Medulla oblongata (tissue), 1 donor: Measurements from ENCODE around the gene SRPRB.

Experiments used
- DNase-seq: peaks from one replicate; pipeline ENCODE4 v3.0.0-alpha.2; 2015; ENCODE audit errors: extremely low spot score

SRPRB gene, protein sequence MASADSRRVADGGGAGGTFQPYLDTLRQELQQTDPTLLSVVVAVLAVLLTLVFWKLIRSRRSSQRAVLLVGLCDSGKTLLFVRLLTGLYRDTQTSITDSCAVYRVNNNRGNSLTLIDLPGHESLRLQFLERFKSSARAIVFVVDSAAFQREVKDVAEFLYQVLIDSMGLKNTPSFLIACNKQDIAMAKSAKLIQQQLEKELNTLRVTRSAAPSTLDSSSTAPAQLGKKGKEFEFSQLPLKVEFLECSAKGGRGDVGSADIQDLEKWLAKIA

DNA sequence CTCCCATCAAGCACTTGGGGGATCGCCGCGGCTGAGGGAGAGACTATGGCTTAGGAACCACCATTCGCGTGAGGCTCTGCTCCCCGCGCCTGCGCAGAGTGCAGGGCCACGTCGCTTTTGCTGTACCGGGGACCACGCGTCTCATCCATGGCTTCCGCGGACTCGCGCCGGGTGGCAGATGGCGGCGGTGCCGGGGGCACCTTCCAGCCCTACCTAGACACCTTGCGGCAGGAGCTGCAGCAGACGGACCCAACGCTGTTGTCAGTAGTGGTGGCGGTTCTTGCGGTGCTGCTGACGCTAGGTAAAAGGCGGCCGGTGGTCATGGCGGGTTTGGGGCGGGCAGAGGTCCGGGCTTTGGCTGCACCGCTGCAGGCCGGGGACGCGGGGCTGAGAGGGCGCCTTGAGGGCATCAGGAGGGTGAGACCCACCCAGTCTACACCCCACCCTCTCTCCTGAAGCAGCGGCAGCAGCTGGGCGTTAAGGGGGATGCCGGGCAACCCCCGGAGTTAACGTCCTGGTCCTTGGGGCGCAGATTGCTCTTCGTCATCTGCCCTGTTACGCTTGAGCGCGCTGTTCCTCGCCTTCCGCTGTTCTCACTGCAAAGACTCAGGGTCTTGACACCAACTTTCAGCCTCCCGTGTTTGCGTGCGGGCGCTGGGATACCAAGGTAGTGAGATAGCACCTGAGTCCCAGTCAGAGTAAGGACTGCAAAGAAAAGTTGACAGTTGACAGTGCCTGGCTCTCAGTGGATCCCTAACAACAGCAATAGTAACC is at the start of gene SRPRB:
TSS of gene SRPRB (plus strand) at position 114 of the 774 bp plus-strand sequence. CDS start at position 148, 34 bp downstream.
- peak; percentile 98 for DNase-seq

DNA sequence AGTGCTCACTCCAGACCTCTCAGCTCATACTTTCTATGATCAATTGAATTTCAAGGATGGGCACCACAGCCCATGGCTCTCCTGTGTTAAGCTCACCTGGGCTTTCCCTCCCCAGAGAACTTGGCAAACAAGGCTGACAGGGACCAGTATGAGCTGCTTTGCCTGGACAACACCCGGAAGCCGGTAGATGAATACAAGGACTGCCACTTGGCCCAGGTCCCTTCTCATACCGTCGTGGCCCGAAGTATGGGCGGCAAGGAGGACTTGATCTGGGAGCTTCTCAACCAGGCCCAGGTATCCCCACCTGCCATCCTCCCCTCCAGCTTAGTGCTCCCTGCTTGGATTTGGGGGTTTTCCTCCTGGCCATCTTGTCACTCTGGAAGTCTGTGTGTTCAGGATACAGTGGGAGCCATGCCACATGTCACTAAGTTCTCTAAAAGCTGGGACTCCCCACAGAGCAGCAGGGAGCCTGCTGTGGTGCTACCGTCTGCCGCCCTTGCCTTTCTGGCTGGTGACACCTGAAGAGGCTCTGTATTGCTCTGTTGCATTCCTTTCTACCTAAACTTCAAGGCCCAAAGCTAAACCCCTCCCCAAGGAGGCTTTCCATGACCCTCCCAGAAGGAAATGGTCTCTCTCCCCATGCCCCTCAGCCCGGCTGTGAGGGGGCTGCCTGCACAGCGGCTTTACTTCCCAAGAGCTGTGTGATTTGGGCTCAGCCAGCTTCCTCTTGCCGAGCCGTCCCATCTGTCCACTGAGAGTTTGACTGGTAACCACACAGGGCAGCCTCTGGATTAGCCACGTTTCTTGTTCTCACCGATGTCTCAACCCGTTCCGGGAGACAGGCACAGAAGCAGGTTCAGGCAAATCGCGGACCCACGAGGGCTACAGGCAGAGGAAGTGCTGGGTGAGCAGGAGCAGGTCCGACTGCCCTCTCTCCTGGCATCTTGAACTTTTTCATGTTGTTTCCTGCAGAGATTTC is 48.6 kb upstream of the SRPRB start:
- DNase-seq, result no peak

DNA sequence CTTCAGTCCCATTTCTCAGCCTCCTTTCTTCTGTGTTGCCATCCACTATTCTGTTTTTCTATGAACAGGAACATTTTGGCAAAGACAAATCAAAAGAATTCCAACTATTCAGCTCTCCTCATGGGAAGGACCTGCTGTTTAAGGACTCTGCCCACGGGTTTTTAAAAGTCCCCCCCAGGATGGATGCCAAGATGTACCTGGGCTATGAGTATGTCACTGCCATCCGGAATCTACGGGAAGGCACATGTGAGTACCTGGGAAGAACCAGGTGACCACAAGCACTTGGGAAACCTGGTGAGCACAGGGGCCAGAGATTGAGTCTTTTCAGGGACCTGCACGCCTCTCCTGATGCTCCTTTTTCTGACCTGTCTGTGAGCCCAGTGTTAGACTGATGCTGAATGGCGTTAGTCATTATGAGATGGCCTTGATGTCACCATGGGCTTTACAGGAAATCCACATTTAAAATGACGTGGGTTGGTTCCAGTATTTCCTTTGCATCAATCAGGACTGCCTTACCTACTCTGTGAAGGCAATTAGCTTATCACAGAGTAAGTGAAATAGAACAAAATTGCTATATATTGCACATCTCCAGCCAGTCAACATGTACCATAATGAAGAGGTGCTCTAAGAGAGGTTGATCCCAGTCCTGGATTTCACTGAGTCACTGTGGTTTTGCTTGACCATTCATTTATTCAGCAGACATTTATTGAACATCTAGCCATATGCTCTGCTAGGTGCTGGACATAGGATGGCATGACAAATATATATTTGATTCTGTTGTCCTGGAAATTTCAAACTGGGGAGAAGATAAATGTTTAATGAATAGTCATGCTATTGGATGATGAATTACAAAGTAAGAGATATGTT is 47.7 kb upstream of the SRPRB start:
- no peak for DNase-seq

DNA sequence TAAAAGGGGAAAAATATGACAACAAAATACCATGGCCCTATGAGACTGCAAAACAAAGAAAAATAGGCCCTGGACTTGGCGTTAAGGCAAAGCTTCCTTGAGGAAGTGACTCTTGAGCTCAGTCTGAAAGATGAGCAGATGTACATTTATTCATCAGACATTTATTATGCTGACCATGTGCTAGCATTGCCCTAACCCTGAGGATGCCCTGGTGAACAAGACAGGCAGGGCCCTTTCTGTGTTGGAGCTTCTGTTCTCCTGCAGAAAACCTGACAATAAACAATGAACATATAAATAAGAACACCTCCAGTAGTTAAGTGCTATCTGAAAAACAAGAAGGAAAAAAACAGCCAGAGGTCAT is 47.1 kb upstream of the SRPRB start:
- no peak for DNase-seq

DNA sequence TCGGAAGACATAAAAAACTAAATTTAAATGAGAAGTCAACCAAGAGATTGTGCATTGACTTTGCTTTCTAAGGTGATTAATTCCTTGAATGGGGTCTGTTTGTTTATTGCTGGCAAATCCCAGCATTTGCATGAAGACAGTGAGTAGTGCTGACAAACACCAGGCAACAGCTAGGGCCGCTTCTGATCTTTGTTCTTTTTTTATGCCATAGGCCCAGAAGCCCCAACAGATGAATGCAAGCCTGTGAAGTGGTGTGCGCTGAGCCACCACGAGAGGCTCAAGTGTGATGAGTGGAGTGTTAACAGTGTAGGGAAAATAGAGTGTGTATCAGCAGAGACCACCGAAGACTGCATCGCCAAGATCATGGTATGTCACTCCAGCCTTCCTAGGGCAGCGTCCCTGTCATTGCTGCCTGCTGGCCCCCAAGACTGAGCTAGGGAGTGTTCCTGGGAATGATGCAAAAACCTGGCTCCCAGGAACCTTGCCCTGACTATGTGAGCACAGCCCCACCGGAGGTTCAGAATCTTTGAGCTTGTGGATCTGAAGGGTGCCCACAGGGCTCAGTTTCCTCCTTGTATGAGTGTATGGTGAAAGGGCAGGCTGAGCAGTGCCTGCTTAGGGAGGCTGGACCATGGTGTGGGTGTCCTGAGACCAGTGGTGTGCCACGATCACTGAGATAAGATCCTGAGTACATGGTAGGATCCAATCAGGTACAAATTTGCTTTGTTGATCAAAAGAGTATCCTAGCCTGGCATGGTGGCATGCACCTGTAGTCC is 46.5 kb upstream of the SRPRB start:
- no peak for DNase-seq

DNA sequence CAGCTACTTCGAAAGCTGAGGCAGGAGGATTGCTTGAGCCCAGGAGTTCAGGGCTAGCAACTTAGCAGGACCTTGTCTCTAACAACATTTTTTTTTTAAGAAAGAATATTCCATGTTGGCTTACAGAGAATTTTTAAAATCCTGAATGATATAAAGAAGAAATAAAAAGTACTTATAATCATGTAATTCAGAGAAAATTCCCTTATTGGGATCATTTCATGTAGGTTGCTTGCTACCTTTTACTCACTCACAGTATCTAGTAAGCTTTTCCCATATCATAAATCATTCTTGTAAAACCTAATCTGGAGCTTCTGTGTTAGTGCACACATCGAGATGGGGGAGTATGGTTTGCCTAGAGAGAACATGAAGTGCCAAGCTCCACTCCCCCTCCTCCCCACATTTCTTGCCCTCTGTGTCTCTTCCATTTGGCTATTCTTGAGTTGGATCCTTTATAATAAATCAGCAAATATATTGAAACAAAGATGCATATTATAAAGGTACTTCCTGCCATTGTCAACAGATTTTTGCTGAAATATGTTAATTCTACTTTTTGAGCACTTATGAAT is 45.8 kb upstream of the SRPRB start:
- no peak for DNase-seq

DNA sequence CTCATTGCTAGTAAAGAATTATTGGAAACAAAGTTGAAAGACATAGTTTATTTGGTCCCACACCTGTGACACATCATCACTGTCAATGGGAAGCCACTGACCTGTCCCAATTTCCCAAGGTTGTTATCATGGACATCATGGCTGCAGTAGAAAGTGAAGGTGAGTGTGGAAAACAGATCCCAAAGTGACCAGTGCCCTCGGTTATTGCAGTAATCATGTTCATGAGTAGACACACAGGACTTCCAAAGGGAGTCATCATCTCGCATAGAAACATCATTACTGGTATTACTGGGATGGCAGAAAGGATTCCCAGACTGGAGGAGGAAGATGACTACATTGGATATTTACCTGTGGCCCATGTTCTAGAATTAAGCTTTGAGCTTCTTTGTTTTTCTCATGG is 44.7 kb upstream of the SRPRB start:
- DNase-seq, result no peak

DNA sequence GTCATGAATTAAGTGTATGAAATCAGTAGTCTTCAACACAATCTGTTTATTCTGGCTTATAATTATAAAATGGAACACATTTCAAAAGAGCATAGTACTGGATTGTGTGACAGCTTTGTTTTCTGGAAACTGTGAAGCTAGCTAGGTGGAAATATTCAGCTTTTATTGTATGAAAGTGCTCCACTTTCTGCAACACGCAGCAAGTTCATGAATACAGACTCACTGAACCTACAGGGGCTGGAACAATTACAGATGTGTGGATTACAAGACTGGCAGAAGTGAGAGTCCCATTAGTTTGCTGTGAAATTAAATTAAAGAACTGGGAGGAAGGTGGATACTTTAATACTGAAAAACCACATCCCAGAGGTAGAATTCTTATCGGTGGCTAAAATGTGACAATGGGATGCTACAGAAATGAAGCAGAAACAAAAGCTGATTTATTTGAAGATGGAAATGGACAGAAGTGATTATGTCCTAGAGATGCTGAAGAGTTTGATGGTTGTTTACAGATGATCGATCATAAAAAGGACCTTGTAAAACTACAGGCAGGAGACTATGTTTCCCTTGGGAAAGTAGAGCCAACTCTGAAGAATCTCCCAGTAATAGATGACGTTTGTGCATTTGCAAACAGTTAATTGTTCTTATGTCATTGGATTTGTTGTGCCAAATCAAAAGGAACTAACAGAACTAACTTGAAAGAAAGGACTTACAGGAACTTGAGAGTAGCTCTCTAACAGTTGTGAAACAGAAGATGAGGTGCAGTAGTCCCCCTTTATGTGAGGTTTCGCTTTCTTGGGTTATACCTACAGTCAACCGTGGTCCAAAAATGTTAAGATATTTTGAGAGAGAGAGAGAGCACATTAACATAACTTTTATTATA is 43.8 kb upstream of the SRPRB start:
- DNase-seq, result no peak

DNA sequence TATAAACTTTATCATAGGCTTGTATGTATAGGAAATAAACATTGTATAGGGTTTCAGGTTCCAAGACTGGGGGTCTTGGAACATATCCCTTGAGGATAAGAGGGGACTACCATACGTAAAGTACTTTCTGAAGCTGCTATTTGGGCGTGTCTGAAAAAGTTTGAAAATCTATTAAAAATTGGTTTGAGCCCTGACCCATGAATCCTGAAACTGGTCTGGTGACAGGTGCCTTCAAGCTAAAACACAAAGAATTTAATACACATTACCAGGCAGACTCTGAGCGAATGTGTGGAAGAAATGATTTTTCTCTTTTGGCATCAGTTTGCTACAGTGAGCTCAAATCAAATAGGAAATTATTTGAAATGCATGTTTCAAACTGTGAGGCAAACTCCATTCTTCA is 43.1 kb upstream of the SRPRB start:
- no peak for DNase-seq

DNA sequence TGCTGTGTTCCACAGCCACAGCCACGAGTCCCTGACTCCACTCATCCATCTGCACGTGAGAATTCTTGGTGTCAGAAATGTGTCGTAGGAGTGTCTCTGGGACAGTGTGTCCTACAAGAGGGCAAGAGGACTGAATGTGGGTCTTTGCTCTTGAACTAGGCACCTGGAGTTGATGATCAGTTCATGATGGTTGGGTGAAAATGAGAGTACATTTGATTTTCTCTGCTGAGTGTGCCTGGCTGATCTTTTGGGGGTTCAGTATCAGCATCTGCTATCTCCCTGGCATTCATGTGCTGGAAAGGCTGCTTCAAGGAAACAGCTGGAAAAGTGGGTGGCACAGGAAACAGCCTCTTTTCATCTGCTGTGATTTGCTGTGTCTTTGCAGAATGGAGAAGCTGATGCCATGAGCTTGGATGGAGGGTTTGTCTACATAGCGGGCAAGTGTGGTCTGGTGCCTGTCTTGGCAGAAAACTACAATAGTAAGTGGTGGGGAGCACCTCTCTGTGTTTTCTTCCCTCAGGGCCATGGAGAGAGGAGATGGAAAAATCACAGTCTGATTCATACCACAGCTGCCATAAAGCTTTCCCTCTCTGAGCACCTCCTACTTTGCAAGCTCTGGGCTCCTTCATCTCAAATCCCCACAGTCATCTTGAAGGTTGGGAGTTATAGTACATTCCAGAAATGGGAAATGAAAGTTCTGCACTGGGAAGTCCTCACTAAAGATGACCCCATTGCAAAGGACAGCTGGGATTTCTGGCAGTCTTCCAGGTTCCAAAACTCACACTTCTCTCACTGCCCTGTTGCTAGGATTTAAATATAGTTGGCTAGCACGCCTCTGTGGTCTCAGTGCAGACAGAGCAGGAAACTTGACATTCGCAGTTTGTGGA is 41.6 kb upstream of the SRPRB start:
- DNase-seq, result peak; percentile 67

DNA sequence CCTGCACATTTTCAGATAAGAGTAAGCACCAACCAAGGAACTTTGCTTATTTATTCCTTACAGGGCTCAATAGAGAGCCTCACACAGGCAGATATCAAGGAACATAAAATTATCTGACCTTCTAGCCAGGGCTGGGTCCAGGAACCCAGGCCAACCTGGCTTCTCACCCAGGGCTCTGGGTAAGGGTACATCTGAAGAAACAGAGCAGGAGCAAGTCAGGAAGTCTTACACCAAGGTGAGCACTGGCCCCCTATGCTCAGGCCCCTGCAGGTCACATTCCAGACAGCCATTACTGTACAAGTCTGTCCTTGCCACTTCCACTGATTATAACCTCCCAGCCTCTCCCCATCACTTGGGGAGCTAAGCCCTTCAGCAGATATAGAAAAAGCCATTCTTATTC is 40.4 kb upstream of the SRPRB start:
- no peak for DNase-seq

DNA sequence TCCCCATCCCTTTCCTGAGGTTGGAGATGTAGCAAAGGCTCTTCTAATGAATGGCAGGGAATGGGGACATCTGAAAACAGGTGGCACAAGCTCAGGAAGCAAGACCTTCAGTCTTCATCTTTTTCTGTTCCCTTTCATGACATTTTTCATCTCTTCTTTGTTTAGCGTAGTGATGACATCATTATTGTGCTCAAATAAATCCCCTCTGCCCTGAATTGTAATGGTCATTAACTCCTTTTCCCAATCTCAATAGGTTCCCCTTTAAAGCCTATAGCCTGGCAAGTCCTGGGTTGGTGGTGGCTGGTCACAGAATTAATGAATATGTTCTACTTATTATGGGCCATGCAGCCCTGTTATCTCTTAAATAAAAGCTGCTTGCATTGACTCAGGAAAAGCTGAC is 38.0 kb upstream of the SRPRB start:
- DNase-seq, result no peak

DNA sequence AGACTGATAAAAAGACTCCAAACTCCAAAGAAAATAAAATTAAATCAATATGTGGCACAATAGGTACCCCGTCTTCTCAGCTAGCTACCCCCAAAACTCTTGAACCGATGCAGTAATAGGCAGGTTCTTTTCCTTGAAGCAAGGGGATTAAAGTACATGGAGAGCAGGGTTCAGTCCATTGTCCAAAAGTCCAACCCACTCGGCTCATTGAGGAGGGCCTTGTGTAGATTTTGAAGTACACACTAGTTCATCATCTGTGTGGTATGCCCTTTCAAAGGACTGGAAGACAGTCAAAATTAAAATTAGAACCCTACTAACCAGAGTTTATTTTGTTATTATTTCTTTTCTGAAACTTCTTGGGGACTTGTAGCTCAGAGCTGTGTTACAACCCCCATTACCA is 36.1 kb upstream of the SRPRB start:
- DNase-seq, result no peak

DNA sequence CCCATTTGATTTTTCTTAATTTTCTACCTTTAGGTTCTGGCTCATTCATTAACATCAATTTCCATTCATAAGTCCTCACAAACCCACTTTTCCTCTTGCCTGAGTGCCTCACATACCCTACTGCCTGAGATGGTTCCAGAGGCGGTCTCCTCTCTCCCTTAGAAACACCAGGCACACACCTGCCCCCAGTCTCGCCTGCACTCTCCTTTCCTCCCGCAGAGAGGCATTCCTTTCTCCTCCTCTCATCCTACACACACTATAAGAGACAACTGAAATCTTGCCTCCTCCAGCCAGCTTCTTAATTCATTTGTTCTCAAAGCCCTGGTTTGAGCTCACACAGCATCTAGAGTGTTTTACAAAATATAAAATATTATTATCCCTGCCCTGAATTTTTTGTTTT is 31.9 kb upstream of the SRPRB start:
- DNase-seq, result no peak

DNA sequence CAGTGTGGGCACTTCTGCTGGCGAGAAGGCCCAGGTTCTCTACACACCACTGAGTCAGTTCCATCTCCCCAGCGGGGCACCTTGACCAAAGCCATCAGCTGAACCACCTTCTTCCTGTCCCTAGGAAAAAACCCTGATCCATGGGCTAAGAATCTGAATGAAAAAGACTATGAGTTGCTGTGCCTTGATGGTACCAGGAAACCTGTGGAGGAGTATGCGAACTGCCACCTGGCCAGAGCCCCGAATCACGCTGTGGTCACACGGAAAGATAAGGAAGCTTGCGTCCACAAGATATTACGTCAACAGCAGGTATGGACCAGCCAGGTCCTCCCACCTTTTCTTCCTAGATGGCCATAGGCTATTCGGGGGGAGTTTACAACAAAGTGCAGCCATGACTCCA is 30.3 kb upstream of the SRPRB start:
- no peak for DNase-seq

DNA sequence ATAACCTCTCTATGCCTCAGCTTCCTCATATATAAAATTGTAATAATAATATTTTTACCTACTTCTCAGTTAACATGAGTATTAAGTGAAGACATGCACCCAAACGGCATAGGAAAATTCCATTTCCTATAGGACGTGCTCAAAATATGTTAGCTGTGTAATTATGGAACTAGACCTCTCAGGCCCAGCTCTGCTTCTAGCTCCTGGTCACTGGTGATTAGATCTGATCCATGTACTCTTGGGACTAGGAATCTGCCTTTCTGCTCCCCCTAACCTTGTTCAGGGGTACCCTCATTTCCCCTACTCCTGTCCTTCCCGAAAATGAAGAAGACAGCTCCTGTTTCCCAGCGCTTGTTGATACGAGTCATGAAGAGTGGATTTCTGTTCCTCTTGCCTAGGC is 29.8 kb upstream of the SRPRB start:
- no peak for DNase-seq

DNA sequence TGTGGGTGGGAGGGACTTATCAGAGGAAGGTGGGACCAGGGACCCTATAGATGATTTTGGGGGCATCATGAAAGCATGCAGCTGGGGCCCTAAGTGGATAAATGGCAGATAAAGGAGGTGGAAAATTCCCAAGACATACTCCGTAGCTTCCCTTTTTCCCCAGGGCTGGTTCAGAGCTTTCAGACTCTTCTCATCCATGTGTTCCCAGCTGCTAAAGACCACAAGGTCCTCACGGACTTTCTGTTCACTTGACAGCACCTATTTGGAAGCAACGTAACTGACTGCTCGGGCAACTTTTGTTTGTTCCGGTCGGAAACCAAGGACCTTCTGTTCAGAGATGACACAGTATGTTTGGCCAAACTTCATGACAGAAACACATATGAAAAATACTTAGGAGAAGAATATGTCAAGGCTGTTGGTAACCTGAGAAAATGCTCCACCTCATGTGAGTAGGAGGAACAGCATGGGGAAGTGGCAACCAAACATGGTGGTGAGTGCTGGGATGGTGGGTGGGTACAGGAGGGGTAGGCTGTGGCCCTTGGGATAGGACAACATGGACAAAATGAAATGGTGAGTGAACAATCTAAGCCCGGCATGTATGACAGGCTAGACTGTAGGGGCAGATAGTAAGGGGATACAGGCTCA is 28.7 kb upstream of the SRPRB start:
- no peak for DNase-seq
